Osteocyte (in vitro differentiated cells): ENCODE results near the gene SMIM7. TPM values are rescaled to one million over a fixed set of nuclear protein-coding genes. Genes with fewer than 3 reads are reported as not detected.
"Not testable (repeated sequence)": the region's sequence is repeated elsewhere in the genome, so short reads cannot be mapped to it uniquely, and the experiment has no call there.

Source experiments
- DNase-seq: peaks from one replicate; pipeline ENCODE4 v3.0.0; 2021; ENCODE audit warnings: mixed read lengths; ENCODE audit not compliant: unreplicated experiment; ENCODE audit errors: extremely low spot score
- H3K27ac Mint-ChIP-seq: one replicate; pipeline ENCODE4 v1.8.0; 2021; ENCODE audit warnings: mild to moderate bottlenecking, mixed read lengths; ENCODE audit not compliant: unreplicated experiment
- H3K27me3 Mint-ChIP-seq: one replicate; pipeline ENCODE4 v1.8.0; 2021; ENCODE audit warnings: mixed read lengths; ENCODE audit not compliant: unreplicated experiment
- H3K36me3 Mint-ChIP-seq: one replicate; pipeline ENCODE4 v1.8.0; 2021; ENCODE audit warnings: mixed read lengths; ENCODE audit not compliant: unreplicated experiment
- H3K4me1 Mint-ChIP-seq: one replicate; pipeline ENCODE4 v1.8.0; 2021; ENCODE audit warnings: mixed read lengths; ENCODE audit not compliant: unreplicated experiment
- H3K4me3 Mint-ChIP-seq: one replicate; pipeline ENCODE4 v1.8.0; 2021; ENCODE audit warnings: mild to moderate bottlenecking, moderate library complexity, mixed read lengths; ENCODE audit not compliant: unreplicated experiment
- H3K9me3 Mint-ChIP-seq: one replicate; pipeline ENCODE4 v1.8.0; 2021; ENCODE audit warnings: mixed read lengths; ENCODE audit not compliant: unreplicated experiment
- CTCF ChIP-seq: fragments of 200-600 bp; sonication (generic); IDR thresholded peaks from 2 replicates; pipeline ENCODE4 v1.5.0; 2021; ENCODE audit warnings: antibody characterized with exemption, mild to moderate bottlenecking, moderate library complexity
- total RNA-seq: library from RNA; stranded (reverse); gene quantifications from 2 replicates; pipeline ENCODE4 v1.2.1, GENCODE V29; 2021

SMIM7 gene
- total RNA-seq, 1 donor from 2014 or later, result 60.5 TPM

GRCh38 chr19:16655727-16656126, 4.2 kb downstream of the SMIM7 start:
- H3K4me3 Mint-ChIP-seq, result no peak overlapping the region
- H3K27ac Mint-ChIP-seq, result no peak overlapping the region
- peaks cover 41% of the 10 kb centered on the region for H3K36me3 Mint-ChIP-seq
- no peaks in the 10 kb centered on the region for H3K9me3 Mint-ChIP-seq
- H3K4me1 Mint-ChIP-seq, result peaks cover 13% of the 10 kb centered on the region
- no peak for TF ChIP-seq CTCF
- DNase-seq, result no peak
- no peaks in the 10 kb centered on the region for H3K27me3 Mint-ChIP-seq

GRCh38 chr19:16654627-16655026, 5.3 kb downstream of the SMIM7 start:
- Mint-ChIP-seq H3K4me1 (peaks cover 13% of the 10 kb centered on the region), H3K27me3 (no peaks in the 10 kb centered on the region), H3K4me3 (no peak overlapping the region), H3K9me3 (no peaks in the 10 kb centered on the region), H3K36me3 (peaks cover 43% of the 10 kb centered on the region), H3K27ac (no peak overlapping the region)
- no peak for DNase-seq
- TF ChIP-seq CTCF, result no peak

- no peak for DNase-seq
- no peaks in the 10 kb centered on the region for H3K9me3 Mint-ChIP-seq
- no peak for TF ChIP-seq CTCF
- peaks cover 46% of the 10 kb centered on the region for H3K36me3 Mint-ChIP-seq
- no peak overlapping the region for H3K4me3 Mint-ChIP-seq
- peaks cover 14% of the 10 kb centered on the region for H3K4me1 Mint-ChIP-seq
- H3K27me3 Mint-ChIP-seq, result no peaks in the 10 kb centered on the region
- H3K27ac Mint-ChIP-seq, result no peak overlapping the region
Measured at GRCh38 chr19:16654140-16654539, 5.8 kb downstream of the SMIM7 start.

GRCh38 chr19:16652854-16653253, 7.1 kb downstream of the SMIM7 start:
- no peak for TF ChIP-seq CTCF
- DNase-seq, result no peak
- Mint-ChIP-seq H3K27me3 (no peaks in the 10 kb centered on the region), H3K9me3 (no peaks in the 10 kb centered on the region), H3K36me3 (peaks cover 42% of the 10 kb centered on the region), H3K27ac (no peak overlapping the region), H3K4me1 (peaks cover 1% of the 10 kb centered on the region), H3K4me3 (no peak overlapping the region)

DNA sequence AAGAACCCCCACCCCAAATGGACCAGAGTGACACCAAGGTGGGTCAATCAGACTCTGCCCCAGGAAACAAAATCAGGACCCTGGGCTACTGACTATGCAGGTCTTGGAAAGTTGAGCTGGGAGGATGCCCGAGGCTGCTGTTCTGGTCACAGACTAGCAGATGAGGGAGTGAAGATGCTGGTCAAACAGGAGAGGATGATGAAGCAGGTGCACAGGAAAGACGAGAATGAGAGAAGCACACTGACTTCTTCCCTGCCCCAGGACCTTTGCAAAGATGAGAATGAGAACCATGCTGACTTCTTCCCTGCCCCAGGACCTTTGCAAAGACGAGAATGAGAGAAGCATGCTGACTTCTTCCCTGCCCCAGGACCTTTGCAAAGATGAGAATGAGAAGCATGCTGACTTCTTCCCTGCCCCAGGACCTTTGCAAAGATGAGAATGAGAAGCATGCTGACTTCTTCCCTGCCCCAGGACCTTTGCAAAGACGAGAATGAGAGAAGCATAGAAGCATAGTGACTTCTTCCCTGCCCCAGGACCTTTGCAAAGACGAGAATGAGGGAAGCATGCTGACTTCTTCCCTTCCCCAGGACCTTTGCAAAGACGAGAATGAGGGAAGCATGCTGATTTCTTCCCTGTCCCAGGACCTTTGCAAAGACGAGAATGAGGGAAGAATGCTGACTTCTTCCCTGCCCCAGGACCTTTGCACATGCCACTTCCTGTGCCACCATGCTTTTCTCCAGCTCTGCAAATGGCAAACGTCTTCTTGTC, 8.3 kb downstream of the SMIM7 start:
- H3K9me3 Mint-ChIP-seq, H3K4me3 Mint-ChIP-seq, H3K4me1 Mint-ChIP-seq, DNase-seq, H3K27ac Mint-ChIP-seq, H3K27me3 Mint-ChIP-seq: not testable (repeated sequence)
- H3K36me3 Mint-ChIP-seq, result peaks cover 42% of the 10 kb centered on the region
